ENCODE measurements around the gene ADK.

DNA sequence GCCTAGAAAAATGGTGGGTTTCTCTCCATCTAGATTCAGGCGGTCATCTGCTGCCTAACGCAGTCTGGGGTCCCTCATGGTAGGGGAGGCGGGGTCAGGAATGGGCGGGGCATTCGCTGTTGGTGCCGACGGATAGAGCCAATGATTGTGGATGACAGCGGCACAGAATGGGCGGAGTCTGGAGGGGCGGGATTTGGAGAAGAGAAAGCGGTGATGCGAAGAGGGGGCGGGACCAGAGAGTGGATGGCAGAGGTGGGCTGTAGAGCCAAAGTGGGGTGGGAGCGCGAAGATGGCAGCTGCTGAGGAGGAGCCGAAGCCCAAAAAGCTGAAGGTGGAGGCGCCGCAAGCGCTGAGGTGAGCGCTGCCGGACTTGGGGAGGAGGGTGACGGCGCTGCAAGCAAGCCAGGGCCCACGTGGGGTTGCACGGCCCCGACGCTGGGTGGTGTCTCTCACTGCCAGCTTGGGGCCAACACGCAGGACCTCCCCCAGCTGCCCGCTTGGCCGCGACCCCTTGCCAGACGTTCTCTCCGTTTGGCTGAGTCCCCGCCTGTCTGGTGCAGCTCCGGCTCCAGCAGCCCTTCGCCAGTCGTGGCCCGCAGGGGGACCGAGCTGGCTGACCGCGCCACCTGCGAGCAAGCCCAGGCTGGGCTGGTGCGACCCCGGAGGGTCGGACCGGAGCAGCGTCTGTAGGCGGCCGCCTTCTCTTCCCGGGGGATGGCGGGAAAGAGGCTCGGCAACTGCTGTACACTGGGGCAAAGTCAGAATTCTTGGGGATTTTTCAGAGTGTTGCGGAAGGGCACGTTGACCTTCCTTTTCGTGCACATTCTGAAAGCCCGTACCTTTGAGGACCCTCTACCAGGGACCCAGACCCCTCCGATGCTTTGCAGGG is at the start of gene ADK:
- TF ChIP-seq CTCF (conservative IDR thresholded peaks at IDR 0.05; ENCODE audit: low read length) (peak; percentile 25; the same call in 1 of the 2 replicates), EZH2phosphoT487 (IDR thresholded peaks at IDR 0.05; ENCODE audit: borderline replicate concordance) (no peak)

Data from Loucy (cell line).